ENCODE data around the gene BACH1.
A peak's percentile ranks its signal among the peaks of the same experiment; 100 is the strongest.
"Not testable (repeated sequence)": the region's sequence is repeated elsewhere in the genome, so short reads cannot be mapped to it uniquely, and the experiment has no call there.

Gene BACH1

GRCh38 chr21:29350246-29350779 is 51.6 kb downstream of the BACH1 start:
- H3K4me3 ChIP-seq (ENCODE audit: severe bottlenecking) = no peak overlapping the region
- H3K9me3 ChIP-seq (ENCODE audit: severe bottlenecking) = no peaks in the 10 kb centered on the region
- H3K27ac ChIP-seq (ENCODE audit: poor library complexity, severe bottlenecking) = no peak overlapping the region
- peaks cover 42% of the 10 kb centered on the region for H3K36me3 ChIP-seq (ENCODE audit: low read depth)
- H3K27me3 ChIP-seq (ENCODE audit: insufficient read depth, poor library complexity, severe bottlenecking) = no peaks in the 10 kb centered on the region
- ATAC-seq (ENCODE audit: low read depth) (no peak), DNase-seq (ENCODE audit: low spot score) (no peak)
- no peak for TF ChIP-seq CTCF (IDR thresholded peaks at IDR 0.05; ENCODE audit: poor library complexity, severe bottlenecking)
- H3K4me1 ChIP-seq (ENCODE audit: insufficient read depth, poor library complexity, severe bottlenecking) = peaks cover 15% of the 10 kb centered on the region

GRCh38 chr21:29351691-29352090 is 53.0 kb downstream of the BACH1 start:
- Histone ChIP-seq H3K9me3 (ENCODE audit: severe bottlenecking) (no peaks in the 10 kb centered on the region), H3K27ac (ENCODE audit: poor library complexity, severe bottlenecking) (no peak overlapping the region), H3K4me3 (ENCODE audit: severe bottlenecking) (no peak overlapping the region), H3K4me1 (ENCODE audit: insufficient read depth, poor library complexity, severe bottlenecking) (peaks cover 9% of the 10 kb centered on the region), H3K36me3 (ENCODE audit: low read depth) (peaks cover 34% of the 10 kb centered on the region), H3K27me3 (ENCODE audit: insufficient read depth, poor library complexity, severe bottlenecking) (no peaks in the 10 kb centered on the region)
- no peak for DNase-seq (ENCODE audit: low spot score)
- no peak for ATAC-seq (ENCODE audit: low read depth)
- TF ChIP-seq CTCF (IDR thresholded peaks at IDR 0.05; ENCODE audit: poor library complexity, severe bottlenecking) = no peak

GRCh38 chr21:29355043-29355710 is 56.5 kb downstream of the BACH1 start:
- not testable (repeated sequence) for H3K27me3 ChIP-seq (ENCODE audit: insufficient read depth, poor library complexity, severe bottlenecking); H3K27ac ChIP-seq (ENCODE audit: poor library complexity, severe bottlenecking); DNase-seq (ENCODE audit: low spot score); H3K9me3 ChIP-seq (ENCODE audit: severe bottlenecking); H3K4me1 ChIP-seq (ENCODE audit: insufficient read depth, poor library complexity, severe bottlenecking); H3K4me3 ChIP-seq (ENCODE audit: severe bottlenecking); ATAC-seq (ENCODE audit: low read depth)
- peaks cover 29% of the 10 kb centered on the region for H3K36me3 ChIP-seq (ENCODE audit: low read depth)

GRCh38 chr21:29356291-29356690 is 57.6 kb downstream of the BACH1 start:
- not testable (repeated sequence) for DNase-seq (ENCODE audit: low spot score); H3K4me1 ChIP-seq (ENCODE audit: insufficient read depth, poor library complexity, severe bottlenecking); ATAC-seq (ENCODE audit: low read depth); H3K27me3 ChIP-seq (ENCODE audit: insufficient read depth, poor library complexity, severe bottlenecking); H3K27ac ChIP-seq (ENCODE audit: poor library complexity, severe bottlenecking); H3K4me3 ChIP-seq (ENCODE audit: severe bottlenecking); H3K9me3 ChIP-seq (ENCODE audit: severe bottlenecking)
- H3K36me3 ChIP-seq (ENCODE audit: low read depth) = peaks cover 26% of the 10 kb centered on the region

GRCh38 chr21:29356810-29357209 is 58.1 kb downstream of the BACH1 start:
- not testable (repeated sequence) for H3K4me3 ChIP-seq (ENCODE audit: severe bottlenecking); H3K27ac ChIP-seq (ENCODE audit: poor library complexity, severe bottlenecking); ATAC-seq (ENCODE audit: low read depth); H3K9me3 ChIP-seq (ENCODE audit: severe bottlenecking); H3K27me3 ChIP-seq (ENCODE audit: insufficient read depth, poor library complexity, severe bottlenecking); H3K4me1 ChIP-seq (ENCODE audit: insufficient read depth, poor library complexity, severe bottlenecking); DNase-seq (ENCODE audit: low spot score)
- H3K36me3 ChIP-seq (ENCODE audit: low read depth) = peaks cover 26% of the 10 kb centered on the region

GRCh38 chr21:29359718-29360117 is 61.0 kb downstream of the BACH1 start:
- no peaks in the 10 kb centered on the region for H3K4me1 ChIP-seq (ENCODE audit: insufficient read depth, poor library complexity, severe bottlenecking)
- DNase-seq (ENCODE audit: low spot score) (no peak), ATAC-seq (ENCODE audit: low read depth) (peak; percentile 33; the same call in 1 of the 3 replicates)
- no peak overlapping the region for H3K27ac ChIP-seq (ENCODE audit: poor library complexity, severe bottlenecking)
- no peak overlapping the region for H3K4me3 ChIP-seq (ENCODE audit: severe bottlenecking)
- H3K9me3 ChIP-seq (ENCODE audit: severe bottlenecking) = no peaks in the 10 kb centered on the region
- peaks cover 20% of the 10 kb centered on the region for H3K36me3 ChIP-seq (ENCODE audit: low read depth)
- H3K27me3 ChIP-seq (ENCODE audit: insufficient read depth, poor library complexity, severe bottlenecking) = no peaks in the 10 kb centered on the region
- no peak for TF ChIP-seq CTCF (IDR thresholded peaks at IDR 0.05; ENCODE audit: poor library complexity, severe bottlenecking)

Data from RWPE2 (cell line).